ENCODE measurements around the gene CXCR1.

CXCR1 gene

GRCh38 chr2:218166791-218167190, at the start of gene CXCR1:
Gene CXCR1, minus strand, starts transcription at chr2:218166962. Its CDS starts 1,751 bp downstream, at chr2:218165211.
- ATAC-seq (peak; percentile 82), DNase-seq (peak; percentile 8)
- Mint-ChIP-seq H3K4me1 (peaks cover 24% of the 10 kb centered on the region), H3K27me3 (peaks cover 4% of the 10 kb centered on the region), H3K4me3 (no peak within 1 kb of the TSS), H3K36me3 (ENCODE audit: low read depth) (no peaks in the 10 kb centered on the region), H3K27ac (no peak within 1 kb of the TSS), H3K9me3 (no peaks in the 10 kb centered on the region)

GRCh38 chr2:218216336-218216673, 49.5 kb upstream of the CXCR1 start:
- peaks cover 35% of the 10 kb centered on the region for H3K4me1 Mint-ChIP-seq
- peaks cover 36% of the 10 kb centered on the region for H3K36me3 Mint-ChIP-seq (ENCODE audit: low read depth)
- ATAC-seq (no peak), DNase-seq (no peak)
- peaks cover 2% of the 10 kb centered on the region for H3K27me3 Mint-ChIP-seq
- H3K27ac Mint-ChIP-seq, result peak overlapping the region; percentile 93
- no peaks in the 10 kb centered on the region for H3K9me3 Mint-ChIP-seq
- peak overlapping the region; percentile 90 for H3K4me3 Mint-ChIP-seq

GRCh38 chr2:218214116-218214515, 47.4 kb upstream of the CXCR1 start:
- H3K27me3 Mint-ChIP-seq, result peaks cover 2% of the 10 kb centered on the region
- H3K4me3 Mint-ChIP-seq, result no peak overlapping the region
- H3K36me3 Mint-ChIP-seq (ENCODE audit: low read depth), result peaks cover 20% of the 10 kb centered on the region
- DNase-seq, result no peak
- no peak overlapping the region for H3K27ac Mint-ChIP-seq
- H3K4me1 Mint-ChIP-seq, result peaks cover 14% of the 10 kb centered on the region
- peaks cover 7% of the 10 kb centered on the region for H3K9me3 Mint-ChIP-seq
- ATAC-seq, result no peak

GRCh38 chr2:218209078-218209477, 42.3 kb upstream of the CXCR1 start:
- H3K4me3 Mint-ChIP-seq, result no peak overlapping the region
- ATAC-seq (no peak), DNase-seq (no peak)
- H3K9me3 Mint-ChIP-seq, result peaks cover 7% of the 10 kb centered on the region
- no peaks in the 10 kb centered on the region for H3K4me1 Mint-ChIP-seq
- H3K27ac Mint-ChIP-seq, result no peak overlapping the region
- peaks cover 6% of the 10 kb centered on the region for H3K36me3 Mint-ChIP-seq (ENCODE audit: low read depth)
- H3K27me3 Mint-ChIP-seq, result no peaks in the 10 kb centered on the region

- Mint-ChIP-seq H3K27me3 (peaks cover 5% of the 10 kb centered on the region), H3K9me3 (no peaks in the 10 kb centered on the region)
Observed at GRCh38 chr2:218202266-218202665, 35.5 kb upstream of the CXCR1 start.

GRCh38 chr2:218196974-218197373, 30.2 kb upstream of the CXCR1 start:
- Mint-ChIP-seq H3K4me1 (no peaks in the 10 kb centered on the region), H3K9me3 (no peaks in the 10 kb centered on the region), H3K27ac (no peak overlapping the region)

More at GRCh38 chr2:218202266-218202665, 35.5 kb upstream of the CXCR1 start:
- no peaks in the 10 kb centered on the region for H3K36me3 Mint-ChIP-seq (ENCODE audit: low read depth)
- no peak overlapping the region for H3K4me3 Mint-ChIP-seq
- no peak overlapping the region for H3K27ac Mint-ChIP-seq
- ATAC-seq, result no peak
- H3K4me1 Mint-ChIP-seq, result no peaks in the 10 kb centered on the region
- DNase-seq, result no peak

GRCh38 chr2:218194880-218195279, 28.1 kb upstream of the CXCR1 start:
- H3K4me1 Mint-ChIP-seq, result no peaks in the 10 kb centered on the region
- ATAC-seq (no peak), DNase-seq (no peak)
- peaks cover 5% of the 10 kb centered on the region for H3K27me3 Mint-ChIP-seq
- no peaks in the 10 kb centered on the region for H3K9me3 Mint-ChIP-seq
- H3K27ac Mint-ChIP-seq, result no peak overlapping the region
- no peaks in the 10 kb centered on the region for H3K36me3 Mint-ChIP-seq (ENCODE audit: low read depth)
- H3K4me3 Mint-ChIP-seq, result no peak overlapping the region

More at GRCh38 chr2:218196974-218197373, 30.2 kb upstream of the CXCR1 start:
- no peak for ATAC-seq
- DNase-seq, result no peak
- Mint-ChIP-seq H3K36me3 (ENCODE audit: low read depth) (no peaks in the 10 kb centered on the region), H3K27me3 (peaks cover 5% of the 10 kb centered on the region), H3K4me3 (no peak overlapping the region)

GRCh38 chr2:218193701-218194100, 26.9 kb upstream of the CXCR1 start:
- H3K36me3 Mint-ChIP-seq (ENCODE audit: low read depth), result no peaks in the 10 kb centered on the region
- H3K4me1 Mint-ChIP-seq, result no peaks in the 10 kb centered on the region
- H3K9me3 Mint-ChIP-seq, result no peaks in the 10 kb centered on the region
- DNase-seq (no peak), ATAC-seq (no peak)
- no peak overlapping the region for H3K27ac Mint-ChIP-seq
- peaks cover 5% of the 10 kb centered on the region for H3K27me3 Mint-ChIP-seq
- H3K4me3 Mint-ChIP-seq, result no peak overlapping the region

- DNase-seq (no peak), ATAC-seq (no peak)
- Mint-ChIP-seq H3K27ac (no peak overlapping the region), H3K9me3 (no peaks in the 10 kb centered on the region), H3K27me3 (peaks cover 4% of the 10 kb centered on the region), H3K4me3 (no peak overlapping the region), H3K4me1 (no peaks in the 10 kb centered on the region), H3K36me3 (ENCODE audit: low read depth) (no peaks in the 10 kb centered on the region)
Observed at GRCh38 chr2:218192902-218193430, 26.2 kb upstream of the CXCR1 start.

- DNase-seq (no peak), ATAC-seq (no peak)
- H3K36me3 Mint-ChIP-seq (ENCODE audit: low read depth), result no peaks in the 10 kb centered on the region
- H3K27me3 Mint-ChIP-seq, result no peaks in the 10 kb centered on the region
- peaks cover 14% of the 10 kb centered on the region for H3K4me1 Mint-ChIP-seq
- H3K9me3 Mint-ChIP-seq, result no peaks in the 10 kb centered on the region
- no peak overlapping the region for H3K27ac Mint-ChIP-seq
- no peak overlapping the region for H3K4me3 Mint-ChIP-seq
Observed at GRCh38 chr2:218188528-218188927, 21.8 kb upstream of the CXCR1 start.

GRCh38 chr2:218187296-218188015, 20.7 kb upstream of the CXCR1 start:
- no peaks in the 10 kb centered on the region for H3K36me3 Mint-ChIP-seq (ENCODE audit: low read depth)
- DNase-seq, result no peak
- peaks cover 14% of the 10 kb centered on the region for H3K4me1 Mint-ChIP-seq
- no peaks in the 10 kb centered on the region for H3K27me3 Mint-ChIP-seq
- no peak overlapping the region for H3K4me3 Mint-ChIP-seq
- ATAC-seq, result no peak
- H3K9me3 Mint-ChIP-seq, result no peaks in the 10 kb centered on the region
- peak overlapping the region; percentile 14 for H3K27ac Mint-ChIP-seq

GRCh38 chr2:218186876-218187275, 20.1 kb upstream of the CXCR1 start:
- H3K9me3 Mint-ChIP-seq, result no peaks in the 10 kb centered on the region
- peak overlapping the region; percentile 14 for H3K27ac Mint-ChIP-seq
- H3K27me3 Mint-ChIP-seq, result no peaks in the 10 kb centered on the region
- H3K4me1 Mint-ChIP-seq, result peaks cover 14% of the 10 kb centered on the region
- ATAC-seq (no peak), DNase-seq (no peak)
- no peak overlapping the region for H3K4me3 Mint-ChIP-seq
- no peaks in the 10 kb centered on the region for H3K36me3 Mint-ChIP-seq (ENCODE audit: low read depth)

- Mint-ChIP-seq H3K36me3 (ENCODE audit: low read depth) (no peaks in the 10 kb centered on the region), H3K4me1 (peaks cover 14% of the 10 kb centered on the region), H3K27me3 (no peaks in the 10 kb centered on the region), H3K27ac (no peak overlapping the region), H3K9me3 (no peaks in the 10 kb centered on the region), H3K4me3 (no peak overlapping the region)
- ATAC-seq (peak; percentile 84), DNase-seq (peak; percentile 70)
Observed at GRCh38 chr2:218186355-218186766, 19.6 kb upstream of the CXCR1 start.

GRCh38 chr2:218184331-218184730, 17.6 kb upstream of the CXCR1 start:
- Mint-ChIP-seq H3K9me3 (no peaks in the 10 kb centered on the region), H3K4me3 (no peak overlapping the region), H3K4me1 (peaks cover 14% of the 10 kb centered on the region), H3K27me3 (peaks cover 4% of the 10 kb centered on the region), H3K27ac (no peak overlapping the region), H3K36me3 (ENCODE audit: low read depth) (no peaks in the 10 kb centered on the region)
- ATAC-seq, result no peak
- no peak for DNase-seq

- Mint-ChIP-seq H3K27me3 (peaks cover 4% of the 10 kb centered on the region), H3K36me3 (ENCODE audit: low read depth) (no peaks in the 10 kb centered on the region), H3K9me3 (no peaks in the 10 kb centered on the region), H3K27ac (no peak overlapping the region), H3K4me1 (no peaks in the 10 kb centered on the region), H3K4me3 (no peak overlapping the region)
- no peak for ATAC-seq
- no peak for DNase-seq
Observed at GRCh38 chr2:218180467-218181114, 13.8 kb upstream of the CXCR1 start.

All from activated naive CD8-positive, alpha-beta T cell treated with anti-CD3 and anti-CD28 coated beads, Interleukin-2, amount 50 U/mL, for 24 hours (primary cell).